AG08396 (cell line): ENCODE data around the gene TPRG1L.

Experiments used
- DNase-seq: peaks from one replicate; pipeline ENCODE4 v3.0.0; 2012; ENCODE audit warnings: low spot score, mixed read lengths

The TPRG1L gene

GRCh38 chr1:3663999-3664699 is 39.3 kb downstream of the TPRG1L start:
- no peak for DNase-seq

- DNase-seq, result no peak
Observed at GRCh38 chr1:3664700-3665375, 40.0 kb downstream of the TPRG1L start.

- no peak for DNase-seq
Observed at GRCh38 chr1:3668148-3668547, 43.3 kb downstream of the TPRG1L start.

GRCh38 chr1:3668585-3669300 is 43.9 kb downstream of the TPRG1L start:
- no peak for DNase-seq

- no peak for DNase-seq
Observed at GRCh38 chr1:3669421-3669821, 44.6 kb downstream of the TPRG1L start.

GRCh38 chr1:3669971-3670431 is 45.2 kb downstream of the TPRG1L start:
- DNase-seq, result no peak

- DNase-seq, result no peak
Observed at GRCh38 chr1:3670823-3671265, 46.0 kb downstream of the TPRG1L start.

- no peak for DNase-seq
Observed at GRCh38 chr1:3671371-3672180, 46.8 kb downstream of the TPRG1L start.

GRCh38 chr1:3672231-3672970 is 47.6 kb downstream of the TPRG1L start:
- no peak for DNase-seq

- DNase-seq, result no peak
Observed at GRCh38 chr1:3672971-3673361, 48.2 kb downstream of the TPRG1L start.

GRCh38 chr1:3673381-3674099 is 48.7 kb downstream of the TPRG1L start:
- no peak for DNase-seq

GRCh38 chr1:3674100-3675094 is 49.6 kb downstream of the TPRG1L start:
- DNase-seq, result no peak

GRCh38 chr1:3675436-3675835 is 50.6 kb downstream of the TPRG1L start:
- DNase-seq, result no peak

- DNase-seq, result no peak
Observed at GRCh38 chr1:3676581-3677470, 52.0 kb downstream of the TPRG1L start.

- DNase-seq, result no peak
Observed at GRCh38 chr1:3677484-3677883, 52.7 kb downstream of the TPRG1L start.

- DNase-seq, result no peak
Observed at GRCh38 chr1:3678361-3679097, 53.7 kb downstream of the TPRG1L start.

GRCh38 chr1:3679098-3679555 is 54.3 kb downstream of the TPRG1L start:
- DNase-seq, result no peak
